CD4-positive, alpha-beta T cell treated with Interleukin-4 for 1 hour (primary cell): ENCODE measurements around the gene HPDL.
"Not testable (repeated sequence)": the region's sequence is repeated elsewhere in the genome, so short reads cannot be mapped to it uniquely, and the experiment has no call there.

Experiments used
- DNase-seq, 2 donors: peaks; one replicate each; pipeline ENCODE4 v3.0.0-alpha.2; 2020 to 2022

The HPDL gene

GRCh38 chr1:45354838-45355237 is 28.1 kb downstream of the HPDL start:
- no peak for DNase-seq

GRCh38 chr1:45355683-45356082 is 29.0 kb downstream of the HPDL start:
- no peak for DNase-seq

- no peak for DNase-seq
These were observed 29.5 kb downstream of the HPDL start for GRCh38 chr1:45356186-45356585.

- DNase-seq, result peak; percentile 60 to 62
These were observed 33.3 kb downstream of the HPDL start for GRCh38 chr1:45359882-45360513.

GRCh38 chr1:45360981-45361380 is 34.3 kb downstream of the HPDL start:
- not testable (repeated sequence) for DNase-seq

DNA sequence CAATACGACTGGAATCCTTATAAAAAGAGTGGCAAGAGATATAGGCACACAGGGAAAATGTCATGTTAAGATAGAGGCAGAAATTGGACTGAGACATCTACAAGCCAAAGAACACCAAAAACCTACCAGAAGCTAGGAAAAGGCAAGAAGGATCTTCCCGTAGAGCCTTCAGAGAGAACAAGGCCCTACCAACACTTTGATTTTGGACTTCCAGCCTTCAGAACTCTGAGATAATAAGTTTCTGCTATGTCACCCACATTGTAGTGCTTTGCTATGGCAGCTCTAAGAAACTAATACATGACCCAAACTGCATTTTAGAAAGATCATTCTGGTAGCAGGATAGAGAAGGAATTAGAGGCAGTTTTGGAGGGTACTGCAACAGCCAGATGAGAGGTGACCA is 37.6 kb downstream of the HPDL start:
- no peak for DNase-seq

- no peak for DNase-seq
These were observed 38.4 kb downstream of the HPDL start for GRCh38 chr1:45365051-45365450.

DNA sequence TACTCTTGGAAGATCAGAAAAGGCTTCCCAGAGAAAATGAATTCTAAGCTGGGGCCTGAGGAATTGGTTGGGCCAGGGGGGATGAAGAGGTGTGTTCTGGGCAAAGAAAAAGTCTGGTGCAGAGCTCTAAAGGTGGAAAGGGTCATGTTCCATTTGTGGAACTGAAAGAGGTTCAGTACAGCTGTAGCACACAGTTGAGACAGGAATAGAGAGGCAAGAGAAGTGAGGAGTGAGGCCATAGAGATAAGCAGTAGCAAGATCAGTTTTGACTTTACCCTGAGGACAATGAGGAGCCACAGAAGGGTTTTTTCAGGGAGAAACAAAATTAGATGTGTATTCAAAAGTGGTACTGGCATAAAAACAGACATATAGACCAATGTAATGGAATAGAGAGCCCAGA is 43.9 kb downstream of the HPDL start:
- DNase-seq, result no peak

DNA sequence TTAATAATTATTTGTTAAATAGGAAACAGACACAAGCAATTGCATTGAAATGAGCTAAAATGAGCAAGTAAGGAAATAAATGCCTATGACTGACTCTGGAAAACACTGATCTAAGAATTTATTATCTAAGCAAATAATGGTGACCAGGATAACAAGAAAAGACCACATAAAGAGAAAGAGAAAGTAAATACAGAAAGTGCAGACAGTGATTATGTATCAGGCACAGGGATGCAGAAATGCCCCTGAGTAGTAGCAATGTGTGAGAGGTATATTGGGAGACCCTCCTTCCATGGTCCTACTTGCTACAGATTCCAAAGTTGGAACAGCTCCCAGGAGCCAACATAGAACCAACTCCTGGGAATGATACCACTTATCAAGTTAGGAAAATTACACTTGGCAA is 46.9 kb downstream of the HPDL start:
- DNase-seq, result no peak

GRCh38 chr1:45375104-45376090 is 48.7 kb downstream of the HPDL start:
- DNase-seq, result no peak

GRCh38 chr1:45378184-45378583 is 51.5 kb downstream of the HPDL start:
- no peak for DNase-seq
